C4-2B (cell line): ENCODE results near the gene GABRR3.
"Not testable (repeated sequence)": the region's sequence is repeated elsewhere in the genome, so short reads cannot be mapped to it uniquely, and the experiment has no call there.

ENCODE experiments used
- H3K27ac ChIP-seq: fragments of 450-650 bp; 2 replicates; pipeline ENCODE4 v1.5.1; 2017
- ZFX ChIP-seq: fragments of 450-650 bp; IDR thresholded peaks from 2 replicates; pipeline ENCODE4 v1.6.1; 2017
- TF ChIP-seq, protein P1 (sequence below): fragments of 450-650 bp; conservative IDR thresholded peaks from 2 replicates; pipeline ENCODE4 v1.5.1; 2017; ENCODE audit warnings: mild to moderate bottlenecking

The GABRR3 gene

DNA sequence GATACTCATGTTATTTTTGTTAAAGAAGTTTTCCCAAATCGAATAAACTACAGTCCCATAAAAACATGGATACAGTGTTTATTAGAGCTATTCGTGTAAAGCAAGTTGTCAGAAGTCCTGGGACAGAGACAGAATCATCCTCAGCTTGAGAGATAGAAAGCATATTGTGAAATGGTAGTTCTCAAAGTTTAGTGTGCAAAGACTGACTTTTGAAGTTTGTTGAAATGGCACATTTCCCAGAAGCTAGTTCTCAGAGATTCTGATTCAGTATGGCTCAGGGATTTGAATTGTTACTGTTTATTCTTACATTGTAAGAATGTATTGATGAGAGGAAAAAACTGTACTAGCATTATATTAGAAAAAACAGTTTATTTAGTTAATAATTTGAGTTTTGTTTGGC is 22.1 kb downstream of the GABRR3 start:
- H3K27ac ChIP-seq, result no peak overlapping the region
- TF ChIP-seq, protein P1, sequence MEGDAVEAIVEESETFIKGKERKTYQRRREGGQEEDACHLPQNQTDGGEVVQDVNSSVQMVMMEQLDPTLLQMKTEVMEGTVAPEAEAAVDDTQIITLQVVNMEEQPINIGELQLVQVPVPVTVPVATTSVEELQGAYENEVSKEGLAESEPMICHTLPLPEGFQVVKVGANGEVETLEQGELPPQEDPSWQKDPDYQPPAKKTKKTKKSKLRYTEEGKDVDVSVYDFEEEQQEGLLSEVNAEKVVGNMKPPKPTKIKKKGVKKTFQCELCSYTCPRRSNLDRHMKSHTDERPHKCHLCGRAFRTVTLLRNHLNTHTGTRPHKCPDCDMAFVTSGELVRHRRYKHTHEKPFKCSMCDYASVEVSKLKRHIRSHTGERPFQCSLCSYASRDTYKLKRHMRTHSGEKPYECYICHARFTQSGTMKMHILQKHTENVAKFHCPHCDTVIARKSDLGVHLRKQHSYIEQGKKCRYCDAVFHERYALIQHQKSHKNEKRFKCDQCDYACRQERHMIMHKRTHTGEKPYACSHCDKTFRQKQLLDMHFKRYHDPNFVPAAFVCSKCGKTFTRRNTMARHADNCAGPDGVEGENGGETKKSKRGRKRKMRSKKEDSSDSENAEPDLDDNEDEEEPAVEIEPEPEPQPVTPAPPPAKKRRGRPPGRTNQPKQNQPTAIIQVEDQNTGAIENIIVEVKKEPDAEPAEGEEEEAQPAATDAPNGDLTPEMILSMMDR, result no peak
- TF ChIP-seq ZFX, result no peak

DNA sequence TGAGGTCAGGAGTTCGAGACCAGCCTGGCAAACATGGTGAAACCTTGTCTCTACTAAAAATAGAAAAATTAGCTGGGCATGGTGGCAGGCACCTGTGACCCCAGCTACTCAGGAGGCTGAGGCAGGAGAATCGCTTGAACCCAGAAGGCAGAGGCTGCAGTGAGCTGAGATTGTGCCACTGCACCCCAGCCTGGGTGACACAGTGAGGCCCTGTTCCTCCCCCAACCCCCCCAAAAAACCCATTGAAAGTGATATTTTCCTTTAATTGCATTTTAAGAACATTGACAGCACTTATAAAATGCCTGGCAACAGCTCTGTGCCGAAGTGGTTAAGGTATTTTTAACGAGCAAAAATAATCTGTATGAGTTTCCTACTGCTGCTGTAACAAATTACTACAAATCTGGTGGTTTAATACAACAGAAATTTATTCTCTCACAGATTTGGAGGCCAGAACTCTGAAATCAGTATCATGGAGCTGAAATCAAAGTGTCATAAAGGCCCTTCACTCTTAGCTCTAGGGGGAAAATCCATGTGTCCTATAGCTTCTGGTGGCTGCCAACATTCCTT is 24.1 kb downstream of the GABRR3 start:
- H3K27ac ChIP-seq, result not testable (repeated sequence)

- TF ChIP-seq, protein P1, result no peak
- TF ChIP-seq ZFX, result no peak
- H3K27ac ChIP-seq, result no peak overlapping the region
Observed at GRCh38 chr3:98010194-98010882, 24.8 kb downstream of the GABRR3 start.

GRCh38 chr3:98008855-98009254 is 26.3 kb downstream of the GABRR3 start:
- no peak overlapping the region for H3K27ac ChIP-seq
- TF ChIP-seq, protein P1, result no peak
- no peak for TF ChIP-seq ZFX

GRCh38 chr3:98005438-98005837 is 29.7 kb downstream of the GABRR3 start:
- no peak for TF ChIP-seq ZFX
- TF ChIP-seq, protein P1, result no peak
- no peak overlapping the region for H3K27ac ChIP-seq

DNA sequence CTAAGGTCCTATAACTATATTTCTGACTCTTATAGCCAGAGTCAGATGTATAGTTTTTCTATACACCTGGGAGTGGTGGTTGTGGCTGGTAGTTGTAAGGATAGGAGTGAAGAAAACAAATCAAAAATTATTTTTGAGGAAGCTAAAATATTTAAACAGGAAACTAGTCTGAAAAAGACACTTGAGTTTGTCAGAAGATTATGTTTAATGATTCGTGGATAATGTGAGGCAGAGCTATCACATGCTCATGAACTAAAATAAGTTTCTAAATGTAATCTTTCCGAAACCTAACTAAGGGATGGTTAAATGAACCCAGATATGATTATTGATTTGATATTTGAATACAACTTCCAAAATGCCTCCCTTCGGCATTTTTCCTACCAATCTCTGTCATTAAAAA is 30.4 kb downstream of the GABRR3 start:
- H3K27ac ChIP-seq, result no peak overlapping the region
- no peak for TF ChIP-seq ZFX
- TF ChIP-seq, protein P1, result no peak

DNA sequence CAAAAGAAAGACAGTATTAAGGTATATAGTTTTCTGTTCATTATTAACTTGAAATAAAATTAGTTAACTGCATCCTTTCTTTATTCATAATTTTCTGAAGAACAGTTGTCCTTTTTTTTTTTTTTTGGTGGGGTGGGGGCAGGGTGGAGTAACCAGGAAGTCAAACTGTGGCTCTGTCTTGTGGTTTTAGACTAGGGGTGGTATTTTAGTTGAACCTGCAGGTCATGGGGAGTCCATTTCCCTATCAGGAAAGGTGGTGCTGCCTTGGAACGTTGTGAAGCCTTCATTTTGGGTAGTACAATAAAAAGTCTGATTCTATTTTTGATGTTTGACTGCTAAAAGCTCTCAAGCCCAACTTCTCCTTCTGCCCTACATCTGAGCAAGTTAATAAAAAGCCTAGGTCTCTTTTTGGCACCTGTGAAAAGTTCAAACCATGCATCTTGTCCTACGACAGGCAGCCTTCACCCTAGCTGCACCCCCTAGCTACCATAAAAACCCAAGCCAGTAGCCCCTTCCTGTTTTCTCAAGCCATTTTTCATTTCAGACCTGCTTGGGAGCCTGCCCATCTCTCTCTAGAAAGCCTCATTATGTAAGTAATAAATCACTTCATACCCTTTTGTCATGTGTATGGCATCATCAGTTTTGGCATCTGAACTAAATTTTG is 31.7 kb downstream of the GABRR3 start:
- TF ChIP-seq, protein P1, result no peak
- no peak for TF ChIP-seq ZFX
- no peak overlapping the region for H3K27ac ChIP-seq

DNA sequence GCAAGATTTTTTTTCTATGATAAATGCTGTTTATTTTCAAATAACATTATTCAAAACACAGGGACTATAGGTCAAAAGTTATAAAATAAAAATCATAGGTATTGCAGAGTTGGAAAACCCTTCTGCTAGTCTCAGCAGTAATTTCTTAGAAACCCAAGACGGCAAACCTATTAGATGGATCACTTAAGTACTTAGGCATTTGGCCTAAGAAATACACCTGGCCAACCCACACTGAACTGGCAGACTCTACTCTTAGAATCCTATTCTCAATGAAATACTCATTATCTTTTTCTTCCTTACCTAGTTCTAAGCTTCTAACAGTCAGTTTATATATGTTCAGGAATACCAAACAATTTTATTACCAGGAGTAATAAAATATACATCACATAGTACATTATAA is 32.4 kb downstream of the GABRR3 start:
- H3K27ac ChIP-seq, result no peak overlapping the region
- TF ChIP-seq, protein P1, result no peak
- no peak for TF ChIP-seq ZFX
